SIG-M5 (cell line): Measurements from ENCODE around the gene LRRN3.

Experiments used
- DNase-seq: peaks from one replicate; lab custom pipeline; 2025; lab: John Stamatoyannopoulos, UW

Gene LRRN3

GRCh38 chr7:111172564-111173257, 81.8 kb downstream of the LRRN3 start:
- no peak for DNase-seq

GRCh38 chr7:111173528-111173927, 82.6 kb downstream of the LRRN3 start:
- DNase-seq: no peak

GRCh38 chr7:111173990-111174389, 83.1 kb downstream of the LRRN3 start:
- DNase-seq: no peak

- no peak for DNase-seq
These were observed 83.6 kb downstream of the LRRN3 start for GRCh38 chr7:111174510-111174909.
